Loucy (cell line): Measurements from ENCODE around the gene SMC1B.

Experiments
- H2AFZ ChIP-seq: fragments of 200-600 bp; sonication (generic); 2 replicates; pipeline ENCODE4 v1.6.0; 2016; ENCODE audit warnings: antibody characterized with exemption, mild to moderate bottlenecking, low read length, moderate library complexity
- H3F3A ChIP-seq: fragments of 200-600 bp; 2 replicates; pipeline ENCODE4 v1.6.0; 2016; ENCODE audit warnings: antibody characterized with exemption, low read depth, mild to moderate bottlenecking
- H3K27me3 ChIP-seq: fragments of 200-600 bp; sonication (generic); 2 replicates; pipeline ENCODE4 v1.6.1; 2014; ENCODE audit warnings: low read length, mild to moderate bottlenecking; ENCODE audit not compliant: insufficient read depth, poor library complexity, severe bottlenecking
- H3K36me3 ChIP-seq: fragments of 200-600 bp; sonication (generic); 2 replicates; pipeline ENCODE4 v1.6.1; 2016; ENCODE audit warnings: low read length; ENCODE audit not compliant: insufficient read depth
- H3K4me1 ChIP-seq: fragments of 200-600 bp; sonication (generic); 2 replicates; pipeline ENCODE4 v1.5.1; 2014; ENCODE audit warnings: low read length, mild to moderate bottlenecking; ENCODE audit not compliant: insufficient read depth, poor library complexity, severe bottlenecking
- H3K4me2 ChIP-seq: fragments of 200-600 bp; sonication (generic); 2 replicates; pipeline ENCODE4 v1.6.0; 2014; ENCODE audit warnings: antibody characterized with exemption, low read length, low read depth, mild to moderate bottlenecking; ENCODE audit not compliant: poor library complexity, severe bottlenecking
- H3K4me3 ChIP-seq: fragments of 200-600 bp; sonication (generic); 2 replicates; pipeline ENCODE4 v1.5.1; 2014; ENCODE audit warnings: low read length, mild to moderate bottlenecking, mixed read lengths; ENCODE audit not compliant: poor library complexity, severe bottlenecking
- H3K79me2 ChIP-seq: fragments of 200-600 bp; sonication (generic); 2 replicates; pipeline ENCODE4 v1.6.1; 2014; ENCODE audit warnings: low read length; ENCODE audit not compliant: insufficient read depth
- H3K9ac ChIP-seq: fragments of 200-600 bp; sonication (generic); 2 replicates; pipeline ENCODE4 v1.6.0; 2014; ENCODE audit warnings: mild to moderate bottlenecking, low read depth, low read length, moderate library complexity; ENCODE audit not compliant: poor library complexity, severe bottlenecking
- H3K9me2 ChIP-seq: fragments of 200-600 bp; sonication (generic); replicated peaks from 2 replicates; pipeline ENCODE4 v1.6.1; 2016; ENCODE audit warnings: low read depth, low read length, mixed read lengths
- H3K9me3 ChIP-seq: fragments of 200-600 bp; sonication (generic); 2 replicates; pipeline ENCODE4 v1.6.1; 2014; ENCODE audit warnings: mild to moderate bottlenecking, antibody characterized with exemption, low read length, low read depth; ENCODE audit not compliant: insufficient read depth
- H4K20me1 ChIP-seq: fragments of 200-600 bp; sonication (generic); 2 replicates; pipeline ENCODE4 v1.6.0; 2014; ENCODE audit warnings: antibody characterized with exemption, low read length, mild to moderate bottlenecking; ENCODE audit not compliant: insufficient read depth, poor library complexity, severe bottlenecking
- CTCF ChIP-seq: fragments of 200-600 bp; sonication (generic); conservative IDR thresholded peaks from 2 replicates; pipeline ENCODE4 v1.5.1; 2014; ENCODE audit warnings: mild to moderate bottlenecking, antibody characterized with exemption, low read length
- EZH2phosphoT487 ChIP-seq: fragments of 200-600 bp; IDR thresholded peaks from 2 replicates; pipeline ENCODE4 v1.6.1; 2018; ENCODE audit warnings: antibody characterized with exemption, mild to moderate bottlenecking, moderate library complexity, borderline replicate concordance

The SMC1B gene

GRCh38 chr22:45359627-45360026 is 53.8 kb downstream of the SMC1B start:
- H4K20me1 ChIP-seq = no peaks in the 10 kb centered on the region
- TF ChIP-seq EZH2phosphoT487 (no peak), CTCF (no peak)
- H3K4me3 ChIP-seq = no peak overlapping the region

GRCh38 chr22:45358127-45358526 is 55.3 kb downstream of the SMC1B start:
- Histone ChIP-seq H3K9ac (no peak overlapping the region), H3K9me2 (no peaks in the 10 kb centered on the region)

More at GRCh38 chr22:45359627-45360026, 53.8 kb downstream of the SMC1B start:
- H3K4me2 ChIP-seq = no peak overlapping the region
- no peaks in the 10 kb centered on the region for H3K9me3 ChIP-seq
- no peaks in the 10 kb centered on the region for H3K36me3 ChIP-seq
- H3F3A ChIP-seq = no peaks in the 10 kb centered on the region
- H2AFZ ChIP-seq = no peak overlapping the region
- H3K9ac ChIP-seq = no peak overlapping the region
- H3K79me2 ChIP-seq = no peaks in the 10 kb centered on the region
- no peaks in the 10 kb centered on the region for H3K9me2 ChIP-seq
- H3K27me3 ChIP-seq = no peaks in the 10 kb centered on the region
- no peaks in the 10 kb centered on the region for H3K4me1 ChIP-seq

GRCh38 chr22:45357490-45357889 is 55.9 kb downstream of the SMC1B start:
- TF ChIP-seq CTCF (no peak), EZH2phosphoT487 (no peak)
- no peak overlapping the region for H3K9ac ChIP-seq
- no peak overlapping the region for H3K4me2 ChIP-seq
- no peaks in the 10 kb centered on the region for H3K4me1 ChIP-seq
- H2AFZ ChIP-seq = no peak overlapping the region
- no peaks in the 10 kb centered on the region for H3K9me2 ChIP-seq
- no peaks in the 10 kb centered on the region for H4K20me1 ChIP-seq
- no peaks in the 10 kb centered on the region for H3K79me2 ChIP-seq
- no peaks in the 10 kb centered on the region for H3F3A ChIP-seq
- H3K36me3 ChIP-seq = no peaks in the 10 kb centered on the region
- no peaks in the 10 kb centered on the region for H3K27me3 ChIP-seq
- H3K9me3 ChIP-seq = no peaks in the 10 kb centered on the region
- H3K4me3 ChIP-seq = no peak overlapping the region

More at GRCh38 chr22:45358127-45358526, 55.3 kb downstream of the SMC1B start:
- Histone ChIP-seq H3F3A (no peaks in the 10 kb centered on the region), H3K4me2 (no peak overlapping the region), H3K9me3 (no peaks in the 10 kb centered on the region), H3K27me3 (no peaks in the 10 kb centered on the region), H3K79me2 (no peaks in the 10 kb centered on the region), H3K36me3 (no peaks in the 10 kb centered on the region), H3K4me3 (no peak overlapping the region), H2AFZ (no peak overlapping the region), H3K4me1 (no peaks in the 10 kb centered on the region), H4K20me1 (no peaks in the 10 kb centered on the region)
- TF ChIP-seq CTCF (no peak), EZH2phosphoT487 (no peak)
